CD4-positive, alpha-beta T cell treated with Interleukin-21 for 1 hour (primary cell): ENCODE data around the gene IL32.
A peak's percentile ranks its signal among the peaks of the same experiment; 100 is the strongest.
"Not testable (repeated sequence)": the region's sequence is repeated elsewhere in the genome, so short reads cannot be mapped to it uniquely, and the experiment has no call there.

Source experiments
- DNase-seq: peaks from one replicate; pipeline ENCODE4 v3.0.0-alpha.2; 2020

IL32 gene

GRCh38 chr16:3072576-3073263, 7.3 kb downstream of the IL32 start:
- peak; percentile 67 for DNase-seq

DNA sequence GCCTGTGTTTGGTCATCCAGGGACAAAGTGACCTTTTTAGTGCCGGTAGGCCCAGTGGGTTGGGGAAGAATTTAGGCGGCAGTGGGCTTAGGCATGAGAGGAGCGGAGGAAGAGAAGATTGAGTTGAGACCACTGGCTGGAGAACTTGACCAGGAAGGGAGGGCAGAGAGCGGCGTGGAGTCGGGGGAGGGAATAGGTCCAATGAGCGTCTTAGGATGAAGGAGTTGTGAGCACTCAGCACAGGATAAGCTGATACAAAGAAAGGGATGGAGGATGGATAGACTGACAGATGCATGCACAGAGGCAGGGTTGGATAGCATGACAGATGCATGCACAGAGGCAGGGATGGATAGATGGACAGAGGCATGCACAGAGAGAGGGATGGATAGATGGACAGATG, 8.0 kb downstream of the IL32 start:
- DNase-seq = no peak

GRCh38 chr16:3074860-3075522, 9.6 kb downstream of the IL32 start:
- DNase-seq = peak; percentile 90

DNA sequence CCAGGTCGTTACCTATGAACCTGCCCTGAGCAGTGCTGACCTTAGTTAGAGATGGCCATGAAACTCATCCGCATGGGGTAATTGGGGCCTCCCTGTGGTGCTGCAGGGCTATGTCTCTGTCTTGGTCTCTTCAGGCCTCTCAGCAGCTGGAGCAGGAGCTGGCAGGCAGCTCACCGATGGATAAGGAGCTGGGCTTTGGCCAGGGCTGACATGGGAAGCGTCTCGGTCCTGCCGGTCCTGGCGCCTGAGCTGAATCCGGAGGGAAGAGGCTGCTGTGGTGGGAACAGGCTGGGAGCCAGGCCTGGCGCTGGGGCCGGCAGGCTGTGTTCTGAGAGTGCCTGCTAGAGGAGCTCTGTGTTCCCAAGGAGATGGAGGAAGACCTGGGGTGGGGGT, 10.1 kb downstream of the IL32 start:
- DNase-seq = peak; percentile 26

GRCh38 chr16:3075946-3076345, 10.5 kb downstream of the IL32 start:
- not testable (repeated sequence) for DNase-seq

DNA sequence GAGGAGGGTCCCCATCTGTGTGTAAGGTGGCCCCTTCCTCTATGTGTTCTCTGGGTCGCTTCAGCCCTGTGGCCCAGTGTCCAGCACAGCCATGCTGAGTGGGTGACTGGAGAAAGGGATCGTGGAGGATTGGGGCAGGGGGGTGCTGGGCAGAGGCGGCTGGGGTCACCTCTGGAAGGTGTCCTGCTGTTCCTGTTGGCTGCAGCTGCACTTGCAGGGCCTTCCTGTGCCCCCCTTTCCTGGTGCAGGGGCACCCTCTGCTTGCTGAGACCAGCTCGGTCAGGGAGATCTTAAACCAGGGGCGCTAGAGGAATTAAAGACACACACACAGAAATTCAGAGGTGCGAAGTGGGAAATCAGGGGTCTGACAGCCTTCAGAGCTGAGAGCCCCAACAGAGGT, 11.1 kb downstream of the IL32 start:
- DNase-seq = no peak

- no peak for DNase-seq
Measured at GRCh38 chr16:3080024-3080423, 14.6 kb downstream of the IL32 start.

DNA sequence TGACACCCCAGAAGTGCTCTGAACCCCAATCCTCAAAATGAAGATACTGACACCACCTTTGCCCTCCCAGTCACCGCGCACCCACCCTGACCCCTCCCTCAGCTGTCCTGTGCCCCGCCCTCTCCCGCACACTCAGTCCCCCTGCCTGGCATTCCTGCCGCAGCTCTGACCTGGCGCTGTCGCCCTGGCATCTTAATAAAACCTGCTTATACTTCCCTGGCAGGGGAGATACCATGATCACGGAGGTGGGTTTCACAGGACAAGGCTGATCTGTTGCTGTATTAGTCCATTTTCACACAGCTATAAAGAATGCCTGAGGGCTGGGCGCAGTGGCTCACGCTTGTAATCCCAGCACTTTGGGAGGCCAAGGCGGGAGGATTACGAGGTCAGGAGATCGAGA, 16.5 kb downstream of the IL32 start:
- not testable (repeated sequence) for DNase-seq

GRCh38 chr16:3083408-3083807, 18.0 kb downstream of the IL32 start:
- not testable (repeated sequence) for DNase-seq

DNA sequence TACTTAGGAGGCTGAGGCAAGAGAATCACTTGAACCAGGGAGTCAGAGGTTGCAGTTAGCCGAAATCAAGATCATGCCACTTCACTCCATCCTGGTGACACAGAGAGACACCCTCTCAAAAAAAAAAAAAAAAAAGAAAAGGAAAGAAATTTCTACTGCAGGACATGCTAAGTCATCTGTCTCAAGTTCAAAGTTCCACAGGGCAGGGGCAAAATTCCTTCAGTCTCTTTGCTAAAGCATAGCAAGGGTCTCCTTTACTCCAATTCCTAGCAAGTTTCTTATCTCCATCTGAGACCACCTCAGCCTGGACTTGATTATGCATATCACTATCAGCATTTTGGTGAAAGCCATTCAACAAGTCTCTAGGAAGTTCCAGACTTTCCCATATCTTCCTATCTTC, 19.1 kb downstream of the IL32 start:
- DNase-seq = no peak

- no peak for DNase-seq
Measured at GRCh38 chr16:3084969-3085670, 19.7 kb downstream of the IL32 start.

DNA sequence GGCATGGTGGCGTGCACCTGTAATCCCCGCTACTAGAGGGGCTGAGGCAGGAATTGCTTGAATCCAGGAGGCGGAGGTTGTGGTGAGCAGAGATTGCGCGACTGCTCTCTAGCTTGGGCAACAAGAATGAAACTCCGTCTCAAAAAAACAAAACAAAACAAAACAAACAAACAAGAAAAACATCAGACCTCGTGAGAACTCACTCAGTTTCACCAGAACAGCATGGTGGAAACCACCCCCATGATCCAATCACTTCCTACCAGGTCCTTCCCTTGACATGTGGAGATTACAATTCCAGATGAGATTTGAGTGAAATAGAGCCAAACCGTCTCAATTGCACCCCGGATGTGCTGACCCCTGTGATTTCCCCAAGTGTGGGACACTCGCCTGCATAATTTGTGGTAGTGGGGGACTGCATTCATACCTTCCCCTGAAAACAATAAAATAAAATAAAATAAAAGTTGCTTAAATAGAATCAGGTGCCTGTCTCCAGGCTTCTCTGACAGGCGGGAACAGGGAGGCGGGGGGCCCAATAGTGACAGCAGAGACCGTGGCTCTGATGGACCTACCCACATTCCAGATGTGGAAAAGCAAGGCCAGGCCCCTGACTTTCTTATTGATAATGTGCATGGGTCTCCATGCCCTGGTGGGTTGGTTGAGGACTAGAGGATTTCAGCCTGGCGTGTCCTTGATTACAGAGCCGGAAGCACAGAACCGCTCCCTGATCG, 20.6 kb downstream of the IL32 start:
- no peak for DNase-seq

GRCh38 chr16:3086596-3087242, 21.3 kb downstream of the IL32 start:
- no peak for DNase-seq

DNA sequence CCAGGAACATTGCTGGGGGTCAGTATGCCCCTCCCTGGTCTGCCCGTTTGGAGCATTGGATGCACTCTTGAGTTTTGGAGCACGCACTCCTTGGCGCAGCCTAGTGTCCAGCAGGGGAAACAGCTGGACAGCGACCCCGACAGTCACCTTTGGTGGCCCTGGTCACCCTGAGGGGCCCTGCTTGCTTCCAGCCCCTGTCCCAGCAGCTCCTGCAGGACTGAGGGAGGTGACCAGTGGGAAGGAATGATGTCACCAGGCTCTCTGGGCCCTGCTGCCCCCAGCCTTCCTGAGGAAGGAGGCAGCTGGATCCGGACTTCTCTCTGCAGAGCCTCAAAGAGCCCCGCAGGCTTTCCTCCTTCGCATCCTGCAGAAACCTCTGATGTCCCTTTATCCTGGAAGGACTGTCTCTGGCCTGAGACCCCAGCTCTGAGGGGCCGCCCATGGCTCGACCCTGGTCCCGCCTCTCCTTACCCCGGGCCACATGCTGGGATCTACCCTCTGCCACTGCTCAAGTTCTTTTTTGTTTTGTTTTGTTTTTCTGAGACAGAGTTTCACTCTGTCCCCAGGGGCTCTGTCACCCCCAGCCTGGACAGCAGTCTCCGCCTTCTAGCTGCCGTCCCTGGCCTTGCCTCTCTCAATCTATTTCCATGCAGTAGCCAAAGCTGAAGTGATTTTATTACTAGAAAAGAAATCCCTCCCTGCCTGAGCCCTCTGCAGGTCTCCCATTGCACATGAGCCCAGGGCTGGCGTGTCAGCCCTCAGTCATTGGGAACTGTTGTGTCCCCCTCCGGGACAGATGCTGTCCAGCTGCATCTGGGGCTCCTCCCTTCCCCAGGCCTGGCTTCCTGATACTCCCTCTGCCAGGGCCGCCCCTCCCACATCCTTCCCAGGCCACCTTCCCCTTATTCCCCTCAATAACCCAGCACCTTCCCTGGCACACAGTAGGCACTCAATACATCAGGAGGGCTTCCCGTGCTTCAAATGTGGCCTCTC, 22.1 kb downstream of the IL32 start:
- no peak for DNase-seq

DNA sequence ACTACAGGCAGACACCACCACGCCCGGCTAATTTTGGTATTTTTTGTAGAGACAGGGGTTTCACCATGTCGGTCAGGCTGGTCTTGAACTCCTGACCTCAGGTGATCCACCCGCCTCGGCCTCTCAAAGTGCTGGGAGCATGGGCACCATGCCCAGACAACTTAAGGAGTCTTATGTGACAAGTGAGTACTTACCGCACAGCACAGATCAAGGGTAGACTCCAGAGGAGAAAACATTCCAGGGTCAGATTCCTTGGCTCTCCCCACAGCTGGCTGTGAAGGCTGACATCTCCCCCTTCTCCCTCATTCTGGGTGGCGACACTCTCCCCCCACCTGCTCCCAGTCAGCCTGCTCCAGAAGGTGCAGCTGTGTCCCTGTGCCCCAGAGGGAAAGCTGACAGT, 23.0 kb downstream of the IL32 start:
- DNase-seq = no peak

DNA sequence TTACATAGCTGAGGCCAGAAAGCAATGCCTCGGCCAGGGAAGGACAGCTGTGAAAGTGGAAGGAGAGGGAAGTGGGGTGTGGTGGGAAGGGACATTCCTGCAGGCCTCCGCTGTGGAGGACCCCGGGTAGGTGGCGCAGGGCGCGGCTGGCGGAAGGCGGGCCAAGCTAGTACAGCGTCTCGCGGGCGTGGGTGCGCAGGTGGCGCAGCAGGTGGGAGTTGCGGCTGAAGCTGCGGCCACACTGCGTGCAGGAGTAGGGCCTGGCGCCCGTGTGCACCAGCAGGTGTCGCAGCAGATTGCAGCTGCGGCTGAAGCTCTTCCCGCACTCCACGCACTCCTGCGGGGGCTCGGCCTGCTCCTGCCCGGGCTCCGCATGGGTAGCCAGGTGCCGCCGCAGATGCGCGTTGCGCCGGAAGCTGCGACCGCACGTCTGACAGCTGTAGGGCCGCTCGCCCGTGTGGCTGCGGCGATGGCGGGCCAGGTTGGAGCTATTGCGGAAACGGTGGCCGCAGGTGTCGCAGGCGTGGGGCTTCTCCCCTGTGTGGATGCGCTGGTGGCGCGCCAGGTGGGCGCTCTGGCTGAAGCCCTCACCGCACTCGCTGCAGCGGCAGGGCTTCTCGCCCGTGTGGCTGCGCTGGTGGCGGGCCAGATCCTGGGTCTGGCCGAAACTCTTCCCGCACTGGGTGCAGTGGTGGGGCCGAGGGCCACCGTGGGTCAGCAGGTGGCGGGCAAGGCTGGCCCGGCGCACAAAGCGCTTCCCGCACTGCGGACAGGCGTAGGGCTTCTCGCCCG, 23.7 kb downstream of the IL32 start:
- no peak for DNase-seq

- DNase-seq = no peak
Measured at GRCh38 chr16:3089717-3090592, 24.5 kb downstream of the IL32 start.

GRCh38 chr16:3091551-3091950, 26.1 kb downstream of the IL32 start:
- no peak for DNase-seq

DNA sequence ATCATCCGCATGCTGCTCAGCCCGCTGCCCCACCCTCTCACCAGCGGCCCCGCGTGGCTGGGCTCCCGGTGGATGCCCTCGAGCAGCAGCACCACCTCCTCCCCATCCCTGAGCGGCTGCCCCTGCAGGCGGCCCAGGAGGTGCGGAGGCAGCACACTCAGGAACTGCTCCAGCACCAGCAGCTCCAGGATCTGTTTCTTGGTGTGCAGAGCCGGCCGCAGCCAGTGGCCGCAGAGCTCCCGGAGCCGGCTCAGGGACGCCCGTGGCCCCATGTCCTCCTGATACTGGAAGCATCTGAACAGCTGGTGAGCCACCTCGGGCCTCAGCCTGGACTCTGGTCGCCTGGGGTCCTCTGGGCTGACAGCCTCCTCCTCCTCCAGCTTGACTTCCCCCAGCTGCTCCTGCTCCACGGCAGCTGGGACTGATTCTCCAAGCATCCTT, 27.1 kb downstream of the IL32 start:
- DNase-seq = no peak
